ENCODE results near the gene MCHR2.

- TF ChIP-seq CTCF (IDR thresholded peaks at IDR 0.05) (no peak), POLR2A (IDR thresholded peaks at IDR 0.05) (no peak), EP300 (IDR thresholded peaks at IDR 0.05) (no peak)
Observed at GRCh38 chr6:100035873-100036653, 42.0 kb upstream of the MCHR2 start.
